T-helper 2 cell (primary cell): Measurements from ENCODE around the gene SLC24A3.
A peak's percentile ranks its signal among the peaks of the same experiment; 100 is the strongest.
"Not testable (repeated sequence)": the region's sequence is repeated elsewhere in the genome, so short reads cannot be mapped to it uniquely, and the experiment has no call there.

Experiments
- DNase-seq, 5 experiments: peaks; one replicate each; pipeline versions ENCODE4 v3.0.0 to v3.0.0-alpha.2; 2012 to 2022

SLC24A3 gene

GRCh38 chr20:19727251-19727847, 514.9 kb downstream of the SLC24A3 start:
- DNase-seq, result no peak

GRCh38 chr20:19729672-19730071, 517.2 kb downstream of the SLC24A3 start:
- no peak for DNase-seq

- no peak for DNase-seq
Observed at GRCh38 chr20:19730706-19731105, 518.3 kb downstream of the SLC24A3 start.

GRCh38 chr20:19734811-19735210, 522.4 kb downstream of the SLC24A3 start:
- no peak for DNase-seq

- peak in 1 of 5 experiments; percentile 12 for DNase-seq
Observed at GRCh38 chr20:19735446-19735845, 523.0 kb downstream of the SLC24A3 start.

- DNase-seq, result peak in 1 of 5 experiments; percentile 35
Observed at GRCh38 chr20:19737025-19737424, 524.6 kb downstream of the SLC24A3 start.

GRCh38 chr20:19738951-19739350, 526.5 kb downstream of the SLC24A3 start:
- no peak for DNase-seq

GRCh38 chr20:19739351-19739750, 526.9 kb downstream of the SLC24A3 start:
- no peak for DNase-seq

- no peak for DNase-seq
Observed at GRCh38 chr20:19740512-19740911, 528.1 kb downstream of the SLC24A3 start.

- no peak for DNase-seq
Observed at GRCh38 chr20:19741924-19742323, 529.5 kb downstream of the SLC24A3 start.

GRCh38 chr20:19742974-19743639, 530.7 kb downstream of the SLC24A3 start:
- no peak for DNase-seq

- DNase-seq, result no peak
Observed at GRCh38 chr20:19743640-19743995, 531.2 kb downstream of the SLC24A3 start.

- DNase-seq, result no peak
Observed at GRCh38 chr20:19745106-19745505, 532.7 kb downstream of the SLC24A3 start.

- DNase-seq, result no peak
Observed at GRCh38 chr20:19745584-19745983, 533.1 kb downstream of the SLC24A3 start.

GRCh38 chr20:19746396-19746795, 534.0 kb downstream of the SLC24A3 start:
- no peak for DNase-seq

GRCh38 chr20:19747903-19748302, 535.5 kb downstream of the SLC24A3 start:
- no peak for DNase-seq

GRCh38 chr20:19748681-19749080, 536.2 kb downstream of the SLC24A3 start:
- no peak for DNase-seq

- DNase-seq, result no peak
Observed at GRCh38 chr20:19749618-19750071, 537.2 kb downstream of the SLC24A3 start.

- DNase-seq, result no peak
Observed at GRCh38 chr20:19750101-19750606, 537.7 kb downstream of the SLC24A3 start.

- no peak for DNase-seq
Observed at GRCh38 chr20:19750907-19751636, 538.6 kb downstream of the SLC24A3 start.

- DNase-seq, result not testable (repeated sequence)
Observed at GRCh38 chr20:19754201-19754600, 541.8 kb downstream of the SLC24A3 start.

GRCh38 chr20:19756761-19757486, 544.5 kb downstream of the SLC24A3 start:
- no peak for DNase-seq
